Midbrain (tissue), 1 donor: ENCODE data around the gene DHRS13.
"Not testable (repeated sequence)": the region's sequence is repeated elsewhere in the genome, so short reads cannot be mapped to it uniquely, and the experiment has no call there.

ENCODE experiments used
- DNase-seq: peaks from one replicate; lab custom pipeline; 2025; lab: John Stamatoyannopoulos, UW

The DHRS13 gene

DNA sequence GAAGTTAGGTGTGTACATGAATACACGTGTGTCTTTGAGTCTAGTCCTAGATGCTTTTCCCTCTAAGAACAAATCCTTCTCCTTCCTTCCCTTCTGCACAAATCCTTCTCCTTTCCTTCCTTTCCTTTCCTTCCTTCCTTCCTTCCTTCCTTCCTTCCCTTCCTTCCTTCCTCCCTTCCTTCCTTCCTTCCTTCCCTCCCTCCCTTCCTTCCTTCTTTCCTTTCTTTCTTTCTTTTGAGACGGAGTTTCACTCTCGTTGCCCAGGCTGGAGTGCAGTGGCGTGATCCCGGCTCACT, 615 bp upstream of the DHRS13 start:
- not testable (repeated sequence) for DNase-seq

- peak; percentile 49 for DNase-seq
These were observed 737 bp downstream of the DHRS13 start for GRCh38 chr17:28901866-28902818.

DNA sequence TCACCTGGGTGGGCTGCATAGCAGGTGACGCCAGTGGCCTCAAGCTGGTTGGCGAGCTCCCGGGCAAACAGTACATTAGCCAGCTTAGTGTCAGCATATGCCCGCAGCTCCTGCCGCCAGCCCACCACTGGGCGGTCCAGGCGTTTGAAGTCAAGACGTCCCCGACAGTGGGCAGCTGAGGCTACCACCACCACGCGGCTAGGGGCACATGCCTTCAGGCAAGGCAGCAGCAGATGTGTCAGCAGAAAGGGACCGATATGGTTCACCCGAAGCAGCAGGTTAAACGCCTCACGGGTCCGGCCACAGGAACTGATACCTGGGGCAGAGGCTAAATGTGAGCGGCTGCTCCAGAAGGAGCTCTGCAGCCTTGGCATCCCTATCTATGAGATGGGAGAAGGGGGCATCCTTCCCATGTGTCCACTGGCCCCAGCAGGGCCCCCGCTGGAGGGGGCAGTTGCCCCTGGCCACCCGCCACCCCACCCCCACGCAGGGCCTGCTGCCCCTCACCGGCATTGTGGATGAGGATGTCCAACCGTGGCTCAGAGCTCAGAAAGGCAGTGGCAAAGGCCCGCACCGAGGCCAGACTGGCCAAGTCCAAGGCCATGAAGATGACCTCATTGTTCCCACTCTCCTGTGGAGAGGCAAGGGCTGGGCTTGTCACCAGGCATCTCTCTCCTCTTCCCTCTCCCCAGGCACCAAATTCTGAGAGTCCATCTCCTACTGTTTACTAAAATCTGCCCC, 1.7 kb downstream of the DHRS13 start:
- DNase-seq, result no peak

DNA sequence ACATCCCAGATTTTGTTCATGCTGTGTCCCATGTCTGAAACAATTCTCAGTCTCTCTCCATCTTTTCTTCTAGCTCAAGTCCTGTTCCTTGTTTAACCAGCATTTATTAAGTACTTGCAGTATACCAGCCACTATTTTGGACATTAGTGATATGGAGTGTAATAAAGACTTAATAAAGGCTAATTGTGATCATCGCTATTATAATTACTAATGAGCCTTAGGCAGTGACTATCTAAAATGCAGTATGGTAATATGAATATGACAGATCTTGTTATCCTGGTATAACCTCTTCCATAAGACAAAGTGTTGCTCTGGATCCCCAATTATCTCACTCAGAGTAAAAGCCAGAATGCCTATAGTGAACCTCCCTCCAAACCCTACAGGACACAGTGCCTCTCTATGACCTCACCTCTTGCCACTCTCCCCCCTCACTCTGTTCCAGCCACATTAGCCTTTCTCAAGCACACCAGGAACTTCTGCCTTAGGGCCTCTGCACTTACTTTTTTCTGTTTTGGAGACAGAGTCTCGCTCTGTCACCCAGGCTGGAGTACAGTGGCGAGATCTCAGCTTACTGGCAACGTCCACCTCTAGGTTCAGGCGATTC, 3.6 kb downstream of the DHRS13 start:
- DNase-seq, result no peak

DNA sequence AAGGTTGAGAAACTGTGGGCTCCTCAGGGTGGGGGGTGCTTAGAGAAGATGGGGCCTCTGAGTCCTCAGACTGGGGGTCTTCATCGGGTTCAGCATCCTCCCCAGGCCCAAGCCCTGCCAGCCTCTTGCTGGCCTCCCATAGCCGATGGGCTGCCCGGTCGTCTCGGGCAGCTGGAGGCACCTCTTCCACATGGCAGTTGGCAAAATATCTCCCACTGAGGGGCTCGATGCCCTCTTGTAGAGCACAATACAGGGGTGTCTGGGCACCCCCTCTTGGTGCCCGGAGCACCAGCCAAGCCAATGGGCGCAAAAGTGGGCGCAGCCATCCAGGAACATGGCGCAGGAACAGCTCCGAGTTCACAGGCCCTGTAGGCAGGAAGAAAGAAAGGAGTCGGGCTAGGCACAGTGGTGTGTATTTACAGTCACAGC, 4.3 kb downstream of the DHRS13 start:
- no peak for DNase-seq

DNA sequence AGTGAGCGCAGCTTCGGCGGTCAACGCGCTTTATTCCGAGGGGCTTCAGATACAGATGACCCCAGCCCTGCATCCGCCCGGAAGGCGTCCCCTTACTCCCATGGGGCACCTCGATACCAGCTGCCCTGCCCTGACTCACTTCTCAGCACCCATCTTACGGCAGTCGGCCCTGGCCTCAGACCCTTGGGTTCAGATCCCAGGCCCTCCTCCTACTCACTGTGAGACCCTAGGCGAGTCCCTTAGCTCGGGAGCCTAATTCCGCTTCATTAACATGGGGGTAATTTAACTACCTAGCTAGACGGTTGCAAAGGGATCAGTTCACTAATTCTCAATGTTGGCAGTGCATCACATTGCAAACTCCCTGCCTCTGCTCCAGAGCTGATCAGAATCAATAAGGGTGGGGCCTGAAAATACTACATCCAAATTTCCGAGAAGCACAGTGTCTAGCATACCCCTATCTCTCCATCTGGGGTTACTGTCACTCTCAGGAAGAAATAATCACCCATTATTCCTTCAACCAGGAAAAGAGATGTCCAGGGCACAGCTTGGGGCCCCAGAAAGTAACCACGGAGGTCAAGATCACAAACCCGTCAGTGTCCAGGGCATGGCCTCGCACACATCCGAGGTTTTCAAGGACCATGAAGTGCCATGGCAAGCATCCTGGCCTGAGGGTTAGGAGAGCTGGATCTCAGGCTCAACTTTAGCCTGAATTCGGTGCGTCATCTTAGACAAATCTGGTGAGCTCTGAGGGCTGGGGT, 4.9 kb downstream of the DHRS13 start:
- peak; percentile 34 for DNase-seq

- peak; percentile 29 for DNase-seq
These were observed 5.8 kb downstream of the DHRS13 start, which contains the start of gene FLOT2 for GRCh38 chr17:28896884-28897768. Gene FLOT2, minus strand, starts transcription at chr17:28897733. Its CDS starts 159 bp downstream, at chr17:28897574.

- DNase-seq, result no peak
These were observed 6.4 kb downstream of the DHRS13 start for GRCh38 chr17:28896491-28896883.

DNA sequence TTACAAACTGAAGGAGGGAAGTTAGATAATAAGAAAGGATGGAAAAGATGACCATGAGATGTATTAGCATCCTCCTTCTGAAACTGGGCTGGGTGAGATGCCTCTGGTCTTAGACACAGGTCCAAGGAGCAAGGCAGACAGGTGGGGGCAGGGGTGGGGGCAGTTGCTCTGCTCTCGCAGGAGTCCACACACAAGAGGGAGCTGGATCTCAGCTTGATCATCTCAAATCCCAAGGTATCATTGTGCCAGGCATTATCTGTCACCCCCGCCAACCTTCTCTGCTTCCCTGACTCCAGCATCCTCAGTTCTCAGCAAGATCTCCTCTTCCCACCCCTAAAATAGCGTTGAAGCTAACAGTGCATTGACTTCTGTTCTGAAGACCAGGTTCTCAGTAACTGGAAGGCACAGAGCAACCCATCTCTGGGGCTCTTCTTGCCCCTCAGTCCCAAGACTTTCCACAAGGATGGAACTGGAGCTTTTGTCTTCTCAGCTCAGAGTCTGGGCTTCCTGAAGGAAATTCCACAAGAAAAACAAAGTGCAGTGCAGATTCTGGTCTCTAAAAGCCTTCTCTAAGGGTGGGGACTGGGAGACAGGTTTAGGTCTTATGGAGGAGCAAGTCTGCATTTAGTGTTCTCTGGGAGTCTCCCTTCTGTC, 7.0 kb downstream of the DHRS13 start:
- no peak for DNase-seq

GRCh38 chr17:28893248-28894183, 9.4 kb downstream of the DHRS13 start:
- not testable (repeated sequence) for DNase-seq

GRCh38 chr17:28892024-28892423, 10.9 kb downstream of the DHRS13 start:
- DNase-seq, result no peak

DNA sequence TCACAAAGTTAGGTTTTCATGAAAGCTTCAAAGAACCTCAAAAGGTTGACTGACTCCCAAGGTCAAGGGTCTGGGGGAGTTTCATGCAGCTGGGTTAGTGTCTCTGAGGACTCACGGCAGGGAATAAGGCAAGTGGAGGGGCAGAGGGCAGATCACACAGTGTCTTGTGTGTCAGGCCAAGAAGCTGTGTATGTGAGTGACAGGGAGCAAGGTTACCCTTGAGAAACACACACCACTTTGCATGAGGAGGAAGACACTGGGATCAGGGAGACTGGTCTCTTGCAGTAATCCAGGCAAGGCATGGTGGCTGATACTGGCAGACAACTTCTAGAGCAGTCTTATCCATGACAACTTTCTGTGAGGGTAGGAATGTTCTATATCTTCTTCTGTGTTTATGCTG, 11.7 kb downstream of the DHRS13 start:
- DNase-seq, result no peak

- DNase-seq, result no peak
These were observed 12.9 kb downstream of the DHRS13 start for GRCh38 chr17:28889996-28890395.

- DNase-seq, result no peak
These were observed 14.0 kb downstream of the DHRS13 start for GRCh38 chr17:28888832-28889231.

- DNase-seq, result no peak
These were observed 14.9 kb downstream of the DHRS13 start for GRCh38 chr17:28887871-28888471.

DNA sequence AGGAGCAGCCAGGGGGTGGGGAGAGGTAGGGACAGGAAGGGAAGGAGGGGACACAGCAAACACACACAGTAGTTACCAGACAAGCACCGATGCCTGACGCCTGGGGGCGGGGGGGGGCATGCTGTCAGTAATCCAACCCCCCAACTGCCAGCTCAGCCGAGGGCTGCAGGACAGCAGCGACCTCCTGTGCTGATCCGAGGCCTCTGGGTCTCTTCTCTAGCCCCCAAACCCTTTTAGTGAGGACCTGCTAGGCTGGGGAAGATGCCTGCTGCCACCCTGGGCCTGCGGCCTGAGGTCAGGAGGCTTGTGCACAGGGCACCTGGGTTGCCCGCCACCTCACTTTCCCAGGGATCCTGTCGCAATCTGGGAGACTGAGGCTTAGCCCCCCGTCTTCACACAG, 16.9 kb downstream of the DHRS13 start:
- DNase-seq, result no peak

GRCh38 chr17:28885363-28885762, 17.5 kb downstream of the DHRS13 start:
- DNase-seq, result no peak

- DNase-seq, result no peak
These were observed 18.7 kb downstream of the DHRS13 start for GRCh38 chr17:28883967-28884702.
